ENCODE results near the gene SLC36A3. TPM values are rescaled to one million over a fixed set of nuclear protein-coding genes. Genes with fewer than 3 reads are reported as not detected.
"Not testable (repeated sequence)": the region's sequence is repeated elsewhere in the genome, so short reads cannot be mapped to it uniquely, and the experiment has no call there.

Gene SLC36A3
- total RNA-seq, 2 experiments from 2014 or later = not detected

- POLR2A ChIA-PET = interaction anchor here (0.6 to 4.2 kb wide), 10 partner anchors 9 to 587 kb away, joined by 3 to 49 read pairs (median 3); partner anchors contain the start of genes CCDC69 and GM2A
- intact Hi-C loops (cut with micrococcal nuclease; ENCODE audit: unreplicated experiment) = no loop called here
- Histone ChIP-seq H3K4me3 (ENCODE audit: low read depth, low read length, poor library complexity, severe bottlenecking) (no peak overlapping the region), H3K9me3 (ENCODE audit: low read length) (no peaks in the 10 kb centered on the region), H3K9me2 (ENCODE audit: insufficient read depth, low read length) (no peaks in the 10 kb centered on the region), H4K20me1 (ENCODE audit: insufficient read depth, low read length) (no peaks in the 10 kb centered on the region), H3K36me3 (ENCODE audit: insufficient read depth, low read length) (no peaks in the 10 kb centered on the region), H3K27ac (ENCODE audit: low read depth, low read length, poor library complexity, severe bottlenecking) (peak overlapping the region; percentile 23), H3K79me2 (ENCODE audit: insufficient read depth, low read depth, low read length) (no peaks in the 10 kb centered on the region), H3K4me1 (ENCODE audit: insufficient read depth, low read length, poor library complexity, severe bottlenecking) (peaks cover 65% of the 10 kb centered on the region), H3K4me2 (ENCODE audit: low read length) (peak overlapping the region; percentile 69), H2AFZ (ENCODE audit: low read length) (no peak overlapping the region)
- no TSS peak for BruUV-seq (replicated peaks)
- CTCF ChIA-PET (ENCODE audit: unreplicated experiment) = interaction anchor here (0.7 to 1.6 kb wide), 4 partner anchors 78 to 189 kb away, joined by 3 to 4 read pairs (median 4); no protein-coding TSS in a partner anchor
- no peak for DNase-seq (ENCODE audit: low spot score)
- TF ChIP-seq CTCF (conservative IDR thresholded peaks at IDR 0.05; ENCODE audit: low read length) (peak; percentile 44), EZH2phosphoT487 (IDR thresholded peaks at IDR 0.05; ENCODE audit: borderline replicate concordance, low read depth, low read length) (no peak)
These were observed 62.5 kb downstream of the SLC36A3 start for GRCh38 chr5:151240924-151241635.

- peak overlapping the region; percentile 72 for H3K27ac ChIP-seq (ENCODE audit: low read depth, low read length, poor library complexity, severe bottlenecking)
- CTCF ChIA-PET (ENCODE audit: unreplicated experiment) = interaction anchor here (1.0 to 1.6 kb wide), 2 partner anchors 26 to 125 kb away, joined by 3 to 4 read pairs; no protein-coding TSS in a partner anchor
- H2AFZ ChIP-seq (ENCODE audit: low read length); DNase-seq (ENCODE audit: low spot score); H3K9me3 ChIP-seq (ENCODE audit: low read length); H3K79me2 ChIP-seq (ENCODE audit: insufficient read depth, low read depth, low read length); H3K36me3 ChIP-seq (ENCODE audit: insufficient read depth, low read length); BruUV-seq (replicated peaks); H3K4me3 ChIP-seq (ENCODE audit: low read depth, low read length, poor library complexity, severe bottlenecking); H3K9me2 ChIP-seq (ENCODE audit: insufficient read depth, low read length); intact Hi-C loops (cut with micrococcal nuclease; ENCODE audit: unreplicated experiment); H4K20me1 ChIP-seq (ENCODE audit: insufficient read depth, low read length): not testable (repeated sequence)
- H3K4me2 ChIP-seq (ENCODE audit: low read length) = peak overlapping the region; percentile 69
- POLR2A ChIA-PET = interaction anchor here (0.8 to 4.2 kb wide), 4 partner anchors 12 to 98 kb away, joined by 3 to 49 read pairs (median 8); partner anchors contain the start of gene GM2A
- H3K4me1 ChIP-seq (ENCODE audit: insufficient read depth, low read length, poor library complexity, severe bottlenecking) = peaks cover 69% of the 10 kb centered on the region
These were observed 63.2 kb downstream of the SLC36A3 start for GRCh38 chr5:151240268-151240835.

GRCh38 chr5:151239237-151239861 is 64.2 kb downstream of the SLC36A3 start:
- peak overlapping the region; percentile 69 for H3K4me2 ChIP-seq (ENCODE audit: low read length)

More at GRCh38 chr5:151239237-151239861, 64.2 kb downstream of the SLC36A3 start:
- peak overlapping the region; percentile 72 for H3K27ac ChIP-seq (ENCODE audit: low read depth, low read length, poor library complexity, severe bottlenecking)
- no peaks in the 10 kb centered on the region for H4K20me1 ChIP-seq (ENCODE audit: insufficient read depth, low read length)
- DNase-seq (ENCODE audit: low spot score) = peak; percentile 81
- H3K79me2 ChIP-seq (ENCODE audit: insufficient read depth, low read depth, low read length) = no peaks in the 10 kb centered on the region
- POLR2A ChIA-PET = interaction anchor here (0.6 to 13.2 kb wide), 10 partner anchors 12 to 786 kb away, joined by 4 to 272 read pairs (median 8); partner anchors contain the start of genes CCDC69 and GM2A
- TF ChIP-seq EZH2phosphoT487 (IDR thresholded peaks at IDR 0.05; ENCODE audit: borderline replicate concordance, low read depth, low read length) = no peak
- peak; percentile 99 for TF ChIP-seq CTCF (conservative IDR thresholded peaks at IDR 0.05; ENCODE audit: low read length)
- peak overlapping the region; percentile 25; the same call in 1 of the 2 replicates for H2AFZ ChIP-seq (ENCODE audit: low read length)
- H3K36me3 ChIP-seq (ENCODE audit: insufficient read depth, low read length) = no peaks in the 10 kb centered on the region
- peak overlapping the region; percentile 49 for H3K4me3 ChIP-seq (ENCODE audit: low read depth, low read length, poor library complexity, severe bottlenecking)
- BruUV-seq (replicated peaks) = no TSS peak
- CTCF ChIA-PET (ENCODE audit: unreplicated experiment) = interaction anchor here (0.7 to 2.2 kb wide), 12 partner anchors 13 to 122 kb away, joined by 3 to 17 read pairs (median 4); partner anchors contain the start of gene CCDC69
- H3K9me2 ChIP-seq (ENCODE audit: insufficient read depth, low read length) = no peaks in the 10 kb centered on the region
- intact Hi-C loops (cut with micrococcal nuclease; ENCODE audit: unreplicated experiment) = loop anchor here (1.0 kb wide), 4 partner anchors 25 to 188 kb away; no protein-coding TSS in a partner anchor
- H3K4me1 ChIP-seq (ENCODE audit: insufficient read depth, low read length, poor library complexity, severe bottlenecking) = peaks cover 79% of the 10 kb centered on the region
- H3K9me3 ChIP-seq (ENCODE audit: low read length) = no peaks in the 10 kb centered on the region

Data from OCI-LY7 (cell line).